ENCODE results near the gene AHRR. TPM values are rescaled to one million over a fixed set of nuclear protein-coding genes. Genes with fewer than 3 reads are reported as not detected.

Gene AHRR
- total RNA-seq, 1 experiment from 2014 or later: 2.6 TPM

GRCh38 chr5:478982-479535 lies 157.5 kb downstream of the AHRR start:
- 0 out of 2 replicates have a peak, but pooled peaks cover 2% of the 10 kb centered on the region for H3K36me3 ChIP-seq (ENCODE audit: insufficient read depth, low read length)
- peak overlapping the region; percentile 61 for H3K9ac ChIP-seq (ENCODE audit: low read length)
- no peaks in the 10 kb centered on the region for H3K27me3 ChIP-seq (ENCODE audit: low read length)
- H2AFZ ChIP-seq (ENCODE audit: low read length): no peak overlapping the region
- peak overlapping the region; percentile 65 for H3K4me2 ChIP-seq (ENCODE audit: low read depth, low read length, poor library complexity, severe bottlenecking)
- H3K4me3 ChIP-seq (ENCODE audit: low read length): peak overlapping the region; percentile 43; the same call in 1 of the 2 replicates
- DNase-seq: peak; percentile 71
- H3K27ac ChIP-seq (ENCODE audit: low read length): peak overlapping the region; percentile 66
- peaks cover 32% of the 10 kb centered on the region for H3K4me1 ChIP-seq (ENCODE audit: low read length)
- H3K9me2 ChIP-seq (replicated peaks; ENCODE audit: insufficient read depth, low read length): no peaks in the 10 kb centered on the region
- no peaks in the 10 kb centered on the region for H3K9me3 ChIP-seq (ENCODE audit: low read length)
- peaks cover 43% of the 10 kb centered on the region for H4K20me1 ChIP-seq (ENCODE audit: insufficient read depth, low read depth, low read length)
- no peaks in the 10 kb centered on the region for H3K79me2 ChIP-seq (ENCODE audit: low read length)

GRCh38 chr5:479566-480319 lies 158.2 kb downstream of the AHRR start:
- Histone ChIP-seq H3K27me3 (ENCODE audit: low read length) (no peaks in the 10 kb centered on the region), H3K9me3 (ENCODE audit: low read length) (no peaks in the 10 kb centered on the region), H3K4me3 (ENCODE audit: low read length) (no peak overlapping the region), H3K79me2 (ENCODE audit: low read length) (no peaks in the 10 kb centered on the region), H3K4me1 (ENCODE audit: low read length) (peaks cover 30% of the 10 kb centered on the region), H3K9me2 (replicated peaks; ENCODE audit: insufficient read depth, low read length) (no peaks in the 10 kb centered on the region), H3K9ac (ENCODE audit: low read length) (peak overlapping the region; percentile 61; the same call in 1 of the 2 replicates), H3K4me2 (ENCODE audit: low read depth, low read length, poor library complexity, severe bottlenecking) (peak overlapping the region; percentile 65), H3K27ac (ENCODE audit: low read length) (peak overlapping the region; percentile 66), H3K36me3 (ENCODE audit: insufficient read depth, low read length) (0 out of 2 replicates have a peak, but pooled peaks cover 2% of the 10 kb centered on the region), H2AFZ (ENCODE audit: low read length) (no peak overlapping the region), H4K20me1 (ENCODE audit: insufficient read depth, low read depth, low read length) (peaks cover 42% of the 10 kb centered on the region)
- peak; percentile 46 for DNase-seq

GRCh38 chr5:481347-481746 lies 159.8 kb downstream of the AHRR start:
- Histone ChIP-seq H3K9ac (ENCODE audit: low read length) (no peak overlapping the region), H3K9me2 (replicated peaks; ENCODE audit: insufficient read depth, low read length) (no peaks in the 10 kb centered on the region), H3K27me3 (ENCODE audit: low read length) (no peaks in the 10 kb centered on the region), H3K9me3 (ENCODE audit: low read length) (no peaks in the 10 kb centered on the region), H3K4me1 (ENCODE audit: low read length) (peaks cover 39% of the 10 kb centered on the region), H3K36me3 (ENCODE audit: insufficient read depth, low read length) (0 out of 2 replicates have a peak, but pooled peaks cover 1% of the 10 kb centered on the region), H3K4me3 (ENCODE audit: low read length) (no peak overlapping the region), H3K27ac (ENCODE audit: low read length) (no peak overlapping the region), H3K4me2 (ENCODE audit: low read depth, low read length, poor library complexity, severe bottlenecking) (no peak overlapping the region), H4K20me1 (ENCODE audit: insufficient read depth, low read depth, low read length) (peaks cover 27% of the 10 kb centered on the region; the same call in 1 of the 2 replicates), H2AFZ (ENCODE audit: low read length) (no peak overlapping the region), H3K79me2 (ENCODE audit: low read length) (no peaks in the 10 kb centered on the region)
- DNase-seq: no peak

GRCh38 chr5:482021-482420 lies 160.5 kb downstream of the AHRR start:
- H3K9me2 ChIP-seq (replicated peaks; ENCODE audit: insufficient read depth, low read length): no peaks in the 10 kb centered on the region
- DNase-seq: no peak
- peaks cover 22% of the 10 kb centered on the region; the same call in 1 of the 2 replicates for H4K20me1 ChIP-seq (ENCODE audit: insufficient read depth, low read depth, low read length)
- no peak overlapping the region for H3K27ac ChIP-seq (ENCODE audit: low read length)
- no peaks in the 10 kb centered on the region for H3K9me3 ChIP-seq (ENCODE audit: low read length)
- H2AFZ ChIP-seq (ENCODE audit: low read length): no peak overlapping the region
- no peaks in the 10 kb centered on the region for H3K79me2 ChIP-seq (ENCODE audit: low read length)
- peaks cover 40% of the 10 kb centered on the region for H3K4me1 ChIP-seq (ENCODE audit: low read length)
- H3K4me2 ChIP-seq (ENCODE audit: low read depth, low read length, poor library complexity, severe bottlenecking): no peak overlapping the region
- no peak overlapping the region for H3K4me3 ChIP-seq (ENCODE audit: low read length)
- H3K9ac ChIP-seq (ENCODE audit: low read length): no peak overlapping the region
- no peaks in the 10 kb centered on the region for H3K36me3 ChIP-seq (ENCODE audit: insufficient read depth, low read length)
- H3K27me3 ChIP-seq (ENCODE audit: low read length): no peaks in the 10 kb centered on the region

- H3K9me3 ChIP-seq (ENCODE audit: low read length): no peaks in the 10 kb centered on the region
- H3K36me3 ChIP-seq (ENCODE audit: insufficient read depth, low read length): no peaks in the 10 kb centered on the region
- H3K9ac ChIP-seq (ENCODE audit: low read length): no peak overlapping the region
- H3K27me3 ChIP-seq (ENCODE audit: low read length): no peaks in the 10 kb centered on the region
- no peaks in the 10 kb centered on the region for H3K9me2 ChIP-seq (replicated peaks; ENCODE audit: insufficient read depth, low read length)
- no peak overlapping the region for H3K4me3 ChIP-seq (ENCODE audit: low read length)
- no peak overlapping the region for H3K27ac ChIP-seq (ENCODE audit: low read length)
- H3K4me2 ChIP-seq (ENCODE audit: low read depth, low read length, poor library complexity, severe bottlenecking): no peak overlapping the region
- H3K4me1 ChIP-seq (ENCODE audit: low read length): peaks cover 35% of the 10 kb centered on the region
- no peaks in the 10 kb centered on the region for H3K79me2 ChIP-seq (ENCODE audit: low read length)
- no peak overlapping the region for H2AFZ ChIP-seq (ENCODE audit: low read length)
- no peak for DNase-seq
- peaks cover 17% of the 10 kb centered on the region; the same call in 1 of the 2 replicates for H4K20me1 ChIP-seq (ENCODE audit: insufficient read depth, low read depth, low read length)
Observed at GRCh38 chr5:482506-482905, 161.0 kb downstream of the AHRR start.

- H2AFZ ChIP-seq (ENCODE audit: low read length): no peak overlapping the region
- no peak overlapping the region for H3K4me2 ChIP-seq (ENCODE audit: low read depth, low read length, poor library complexity, severe bottlenecking)
- no peaks in the 10 kb centered on the region for H3K27me3 ChIP-seq (ENCODE audit: low read length)
- H3K9me2 ChIP-seq (replicated peaks; ENCODE audit: insufficient read depth, low read length): no peaks in the 10 kb centered on the region
- no peak overlapping the region for H3K27ac ChIP-seq (ENCODE audit: low read length)
- peaks cover 30% of the 10 kb centered on the region for H3K4me1 ChIP-seq (ENCODE audit: low read length)
- no peaks in the 10 kb centered on the region for H3K79me2 ChIP-seq (ENCODE audit: low read length)
- peaks cover 12% of the 10 kb centered on the region; the same call in 1 of the 2 replicates for H4K20me1 ChIP-seq (ENCODE audit: insufficient read depth, low read depth, low read length)
- no peak overlapping the region for H3K4me3 ChIP-seq (ENCODE audit: low read length)
- H3K9ac ChIP-seq (ENCODE audit: low read length): no peak overlapping the region
- no peak for DNase-seq
- no peaks in the 10 kb centered on the region for H3K9me3 ChIP-seq (ENCODE audit: low read length)
- H3K36me3 ChIP-seq (ENCODE audit: insufficient read depth, low read length): no peaks in the 10 kb centered on the region
Observed at GRCh38 chr5:483011-483410, 161.5 kb downstream of the AHRR start.

GRCh38 chr5:483434-484140 lies 162.1 kb downstream of the AHRR start:
- Histone ChIP-seq H2AFZ (ENCODE audit: low read length) (no peak overlapping the region), H3K4me1 (ENCODE audit: low read length) (peaks cover 24% of the 10 kb centered on the region), H3K9me2 (replicated peaks; ENCODE audit: insufficient read depth, low read length) (no peaks in the 10 kb centered on the region), H3K9ac (ENCODE audit: low read length) (no peak overlapping the region), H3K27me3 (ENCODE audit: low read length) (no peaks in the 10 kb centered on the region), H3K36me3 (ENCODE audit: insufficient read depth, low read length) (no peaks in the 10 kb centered on the region), H3K4me3 (ENCODE audit: low read length) (no peak overlapping the region), H3K27ac (ENCODE audit: low read length) (no peak overlapping the region), H3K4me2 (ENCODE audit: low read depth, low read length, poor library complexity, severe bottlenecking) (no peak overlapping the region), H3K79me2 (ENCODE audit: low read length) (no peaks in the 10 kb centered on the region), H3K9me3 (ENCODE audit: low read length) (no peaks in the 10 kb centered on the region), H4K20me1 (ENCODE audit: insufficient read depth, low read depth, low read length) (peaks cover 7% of the 10 kb centered on the region; the same call in 1 of the 2 replicates)
- DNase-seq: no peak

- Histone ChIP-seq H3K36me3 (ENCODE audit: insufficient read depth, low read length) (no peaks in the 10 kb centered on the region), H3K4me3 (ENCODE audit: low read length) (no peak overlapping the region), H3K9me2 (replicated peaks; ENCODE audit: insufficient read depth, low read length) (no peaks in the 10 kb centered on the region), H3K4me1 (ENCODE audit: low read length) (peaks cover 18% of the 10 kb centered on the region), H3K79me2 (ENCODE audit: low read length) (no peaks in the 10 kb centered on the region), H2AFZ (ENCODE audit: low read length) (no peak overlapping the region), H3K4me2 (ENCODE audit: low read depth, low read length, poor library complexity, severe bottlenecking) (no peak overlapping the region), H3K9ac (ENCODE audit: low read length) (no peak overlapping the region), H3K27ac (ENCODE audit: low read length) (no peak overlapping the region), H3K9me3 (ENCODE audit: low read length) (no peaks in the 10 kb centered on the region), H3K27me3 (ENCODE audit: low read length) (no peaks in the 10 kb centered on the region), H4K20me1 (ENCODE audit: insufficient read depth, low read depth, low read length) (no peaks in the 10 kb centered on the region; the same call in 1 of the 2 replicates)
- no peak for DNase-seq
Observed at GRCh38 chr5:484556-484955, 163.0 kb downstream of the AHRR start.

Measured in Karpas-422 (cell line).